GM12801 (cell line): ENCODE measurements around the gene ZSWIM3.

Source experiments
- CTCF ChIP-seq: IDR thresholded peaks from one replicate; pipeline ENCODE4 v1.5.1; 2011; ENCODE audit warnings: control low read depth; ENCODE audit not compliant: insufficient read length; ENCODE audit errors: extremely low read depth

ZSWIM3 gene

GRCh38 chr20:45910670-45911485 is 53.5 kb downstream of the ZSWIM3 start:
- no peak for TF ChIP-seq CTCF

GRCh38 chr20:45911486-45912343 is 54.3 kb downstream of the ZSWIM3 start, which contains the start of gene PLTP:
Gene PLTP, minus strand, starts transcription at chr20:45912155. Its CDS starts 703 bp downstream, at chr20:45911452.
- TF ChIP-seq CTCF, result no peak

- TF ChIP-seq CTCF, result no peak
These were observed 54.9 kb downstream of the ZSWIM3 start for GRCh38 chr20:45912344-45912682.

GRCh38 chr20:45913116-45913515 is 55.7 kb downstream of the ZSWIM3 start:
- TF ChIP-seq CTCF, result no peak

- TF ChIP-seq CTCF, result no peak
These were observed 60.4 kb downstream of the ZSWIM3 start for GRCh38 chr20:45917790-45918141.

GRCh38 chr20:45918182-45918737 is 60.8 kb downstream of the ZSWIM3 start:
- TF ChIP-seq CTCF, result no peak

- TF ChIP-seq CTCF, result no peak
These were observed 61.5 kb downstream of the ZSWIM3 start for GRCh38 chr20:45918779-45919537.
